Measurements from ENCODE around the gene THSD7A. TPM values are rescaled to one million over a fixed set of nuclear protein-coding genes. Genes with fewer than 3 reads are reported as not detected.

Gene THSD7A
- total and polyA plus RNA-seq, 2 of the 8 experiments (the other 6 are each of a cell fraction or from before 2014, with no cell fraction given), result 0.44 to 1.2 TPM

- peaks cover 0 to 1% (median 0%) of the 10 kb centered on the region in 4 experiments; a peak in 2 of 7 replicates for H3K27me3 ChIP-seq (replicated peaks in 1 of 4; ENCODE audit: control insufficient read depth in 3 of 4, extremely low read depth in 1 of 4, insufficient read depth in 3 of 4, low read length in 3 of 4)
- 61% methylated on average over 3 of the region's 3 CpGs; no CpG with 5 or more reads in 1 of the 2 experiments for WGBS, 2 experiments (ENCODE audit: extremely low coverage in 1 of 2, insufficient coverage in 1 of 2, insufficient read length in 1 of 2, insufficient replicate concordance in 2 of 2, low coverage in 1 of 2, low lambda C conversion rate in 2 of 2, missing lambda C conversion rate in 1 of 2)
Observed at GRCh38 chr7:11529382-11529781, 302.6 kb downstream of the THSD7A start.

More at GRCh38 chr7:11529382-11529781, 302.6 kb downstream of the THSD7A start:
- TF ChIP-seq TAF7 (optimal IDR thresholded peaks at IDR 0.05; ENCODE audit: borderline replicate concordance, low read depth, low read length), result no peak
- no peak for TF ChIP-seq YY1 (IDR thresholded peaks at IDR 0.05; ENCODE audit: low read depth, low read length)
- no peak for TF ChIP-seq PHF8 (conservative IDR thresholded peaks at IDR 0.05; ENCODE audit: low read depth, low read length)
- TF ChIP-seq KDM4A (IDR thresholded peaks at IDR 0.05; ENCODE audit: low read depth, low read length, severe bottlenecking), result no peak
- no peak for TF ChIP-seq HDAC2 (IDR thresholded peaks at IDR 0.05; ENCODE audit: borderline replicate concordance in 1 of 2, low read depth in 2 of 2, low read length in 2 of 2)
- TF ChIP-seq, protein P1, sequence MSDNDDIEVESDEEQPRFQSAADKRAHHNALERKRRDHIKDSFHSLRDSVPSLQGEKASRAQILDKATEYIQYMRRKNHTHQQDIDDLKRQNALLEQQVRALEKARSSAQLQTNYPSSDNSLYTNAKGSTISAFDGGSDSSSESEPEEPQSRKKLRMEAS (IDR thresholded peaks at IDR 0.05), result no peak
- TF ChIP-seq SRF (IDR thresholded peaks at IDR 0.05; ENCODE audit: low read depth, low read length), result peak; percentile 89
- TF ChIP-seq SIRT6 (IDR thresholded peaks at IDR 0.05; ENCODE audit: low read length), result no peak
- DNase-seq (ENCODE audit: low read depth in 1 of 2, low spot score in 2 of 2), result no peak
- no peak overlapping the region for H4K8ac ChIP-seq (ENCODE audit: extremely low read depth, insufficient read depth, low read length)
- H3K79me2 ChIP-seq (ENCODE audit: control insufficient read depth in 1 of 2, insufficient read depth in 2 of 2, low read length in 2 of 2), result no peaks in the 10 kb centered on the region
- no peak overlapping the region for H3K4me3 ChIP-seq (ENCODE audit: extremely low read depth in 1 of 4, insufficient read depth in 2 of 4, low read depth in 3 of 4, low read length in 4 of 4)
- no peak overlapping the region for H3K27ac ChIP-seq (ENCODE audit: low read depth, low read length)
- no peak overlapping the region for H2BK15ac ChIP-seq (ENCODE audit: low read length)
- H3K4me1 ChIP-seq (replicated peaks in 1 of 4; ENCODE audit: control insufficient read depth in 3 of 4, insufficient read depth in 4 of 4, low read length in 3 of 4), result peaks cover 0 to 2% (median 0%) of the 10 kb centered on the region in 4 experiments; a peak in 1 of 7 replicates
- H3K36me3 ChIP-seq (ENCODE audit: control insufficient read depth in 2 of 4, insufficient read depth in 4 of 4, low read length in 3 of 4), result no peaks in the 10 kb centered on the region
- no peak overlapping the region for H2BK120ac ChIP-seq (replicated peaks; ENCODE audit: low read depth, low read length)
- no peak overlapping the region for H3K4ac ChIP-seq (replicated peaks; ENCODE audit: insufficient read length, low read depth, low read length)
- no peak overlapping the region for H3K23ac ChIP-seq (ENCODE audit: insufficient read length)
- no peak overlapping the region for H2AK5ac ChIP-seq (ENCODE audit: low read depth, low read length)
- no peak for FAIRE-seq
- H3K14ac ChIP-seq (ENCODE audit: insufficient read length), result no peak overlapping the region
- H3K56ac ChIP-seq (replicated peaks; ENCODE audit: insufficient read length, low read depth, low read length), result no peak overlapping the region
- H3K18ac ChIP-seq (ENCODE audit: extremely low read depth, low read length), result no peak overlapping the region
- no peak overlapping the region for H4K91ac ChIP-seq (replicated peaks; ENCODE audit: insufficient read length, low read length)
- H3K4me2 ChIP-seq (ENCODE audit: insufficient read depth in 1 of 2, low read depth in 2 of 2, low read length in 2 of 2), result no peak overlapping the region
- POLR2A ChIA-PET (ENCODE audit: partially characterized antibody), result no interaction called here
- no peak overlapping the region for H2AFZ ChIP-seq (ENCODE audit: low read length)
- no peaks in the 10 kb centered on the region for H4K20me1 ChIP-seq (replicated peaks in 1 of 2; ENCODE audit: control insufficient read depth in 1 of 2, insufficient read depth in 2 of 2, low read length in 2 of 2)
- H3K9me3 ChIP-seq (ENCODE audit: insufficient read depth in 2 of 2, low read depth in 1 of 2, low read length in 1 of 2), result peaks cover 0 to 10% of the 10 kb centered on the region in 2 experiments; a peak in 1 of 4 replicates
- no peaks in the 10 kb centered on the region for H3K23me2 ChIP-seq (ENCODE audit: low read depth, low read length)
- no peak overlapping the region for H2BK5ac ChIP-seq (ENCODE audit: low read depth, low read length)
- no peak overlapping the region for H2BK12ac ChIP-seq (ENCODE audit: low read depth, low read length)
- no peaks in the 10 kb centered on the region for H3K79me1 ChIP-seq (ENCODE audit: low read depth, low read length)
- CTCF ChIA-PET (ENCODE audit: partially characterized antibody), result interaction anchor here (0.7 to 2.5 kb wide), 4 partner anchors 10 to 101 kb away, joined by 3 to 6 read pairs (median 5); no protein-coding TSS in a partner anchor
- no peak overlapping the region for H4K5ac ChIP-seq (ENCODE audit: insufficient read length, low read depth, low read length)
- H2BK20ac ChIP-seq (ENCODE audit: low read length), result no peak overlapping the region
- H3K9ac ChIP-seq (replicated peaks in 1 of 4; ENCODE audit: extremely low read depth in 1 of 4, low read depth in 3 of 4, low read length in 3 of 4), result no peak overlapping the region

Measured in H1 (cell line).